ENCODE results near the gene CCNY.

- TF ChIP-seq CEBPB (IDR thresholded peaks at IDR 0.05) (no peak), CTCF (IDR thresholded peaks at IDR 0.05) (no peak), PHF8 (IDR thresholded peaks at IDR 0.05; ENCODE audit: borderline replicate concordance, low read depth) (no peak), POLR2A (IDR thresholded peaks at IDR 0.05; ENCODE audit: low read length) (no peak), HDAC2 (IDR thresholded peaks at IDR 0.05) (no peak), MAFK (IDR thresholded peaks at IDR 0.05; ENCODE audit: partially characterized antibody) (no peak), KDM5A (IDR thresholded peaks at IDR 0.05) (no peak), MAZ (IDR thresholded peaks at IDR 0.05; ENCODE audit: borderline replicate concordance, low read depth, low read length) (no peak), RAD21 (conservative IDR thresholded peaks at IDR 0.05 in 1 of 2, IDR thresholded peaks at IDR 0.05 in 1 of 2) (no peak), POLR2AphosphoS2 (conservative IDR thresholded peaks at IDR 0.05; ENCODE audit: low read length) (no peak)
- TF ChIP-seq, protein P1, sequence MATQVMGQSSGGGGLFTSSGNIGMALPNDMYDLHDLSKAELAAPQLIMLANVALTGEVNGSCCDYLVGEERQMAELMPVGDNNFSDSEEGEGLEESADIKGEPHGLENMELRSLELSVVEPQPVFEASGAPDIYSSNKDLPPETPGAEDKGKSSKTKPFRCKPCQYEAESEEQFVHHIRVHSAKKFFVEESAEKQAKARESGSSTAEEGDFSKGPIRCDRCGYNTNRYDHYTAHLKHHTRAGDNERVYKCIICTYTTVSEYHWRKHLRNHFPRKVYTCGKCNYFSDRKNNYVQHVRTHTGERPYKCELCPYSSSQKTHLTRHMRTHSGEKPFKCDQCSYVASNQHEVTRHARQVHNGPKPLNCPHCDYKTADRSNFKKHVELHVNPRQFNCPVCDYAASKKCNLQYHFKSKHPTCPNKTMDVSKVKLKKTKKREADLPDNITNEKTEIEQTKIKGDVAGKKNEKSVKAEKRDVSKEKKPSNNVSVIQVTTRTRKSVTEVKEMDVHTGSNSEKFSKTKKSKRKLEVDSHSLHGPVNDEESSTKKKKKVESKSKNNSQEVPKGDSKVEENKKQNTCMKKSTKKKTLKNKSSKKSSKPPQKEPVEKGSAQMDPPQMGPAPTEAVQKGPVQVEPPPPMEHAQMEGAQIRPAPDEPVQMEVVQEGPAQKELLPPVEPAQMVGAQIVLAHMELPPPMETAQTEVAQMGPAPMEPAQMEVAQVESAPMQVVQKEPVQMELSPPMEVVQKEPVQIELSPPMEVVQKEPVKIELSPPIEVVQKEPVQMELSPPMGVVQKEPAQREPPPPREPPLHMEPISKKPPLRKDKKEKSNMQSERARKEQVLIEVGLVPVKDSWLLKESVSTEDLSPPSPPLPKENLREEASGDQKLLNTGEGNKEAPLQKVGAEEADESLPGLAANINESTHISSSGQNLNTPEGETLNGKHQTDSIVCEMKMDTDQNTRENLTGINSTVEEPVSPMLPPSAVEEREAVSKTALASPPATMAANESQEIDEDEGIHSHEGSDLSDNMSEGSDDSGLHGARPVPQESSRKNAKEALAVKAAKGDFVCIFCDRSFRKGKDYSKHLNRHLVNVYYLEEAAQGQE (IDR thresholded peaks at IDR 0.05) = no peak
- TF ChIP-seq, protein P2, sequence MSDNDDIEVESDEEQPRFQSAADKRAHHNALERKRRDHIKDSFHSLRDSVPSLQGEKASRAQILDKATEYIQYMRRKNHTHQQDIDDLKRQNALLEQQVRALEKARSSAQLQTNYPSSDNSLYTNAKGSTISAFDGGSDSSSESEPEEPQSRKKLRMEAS (IDR thresholded peaks at IDR 0.05) = no peak
Observed at GRCh38 chr10:35460852-35461460, 124.6 kb downstream of the CCNY start.
